Stromal cell of bone marrow (primary cell): ENCODE results near the gene MORN3.
A peak's percentile ranks its signal among the peaks of the same experiment; 100 is the strongest.
"Not testable (repeated sequence)": the region's sequence is repeated elsewhere in the genome, so short reads cannot be mapped to it uniquely, and the experiment has no call there.

Source experiments
- DNase-seq: peaks from one replicate; pipeline ENCODE4 v3.0.0-alpha.2; 2012; ENCODE audit warnings: low read depth

The MORN3 gene

DNA sequence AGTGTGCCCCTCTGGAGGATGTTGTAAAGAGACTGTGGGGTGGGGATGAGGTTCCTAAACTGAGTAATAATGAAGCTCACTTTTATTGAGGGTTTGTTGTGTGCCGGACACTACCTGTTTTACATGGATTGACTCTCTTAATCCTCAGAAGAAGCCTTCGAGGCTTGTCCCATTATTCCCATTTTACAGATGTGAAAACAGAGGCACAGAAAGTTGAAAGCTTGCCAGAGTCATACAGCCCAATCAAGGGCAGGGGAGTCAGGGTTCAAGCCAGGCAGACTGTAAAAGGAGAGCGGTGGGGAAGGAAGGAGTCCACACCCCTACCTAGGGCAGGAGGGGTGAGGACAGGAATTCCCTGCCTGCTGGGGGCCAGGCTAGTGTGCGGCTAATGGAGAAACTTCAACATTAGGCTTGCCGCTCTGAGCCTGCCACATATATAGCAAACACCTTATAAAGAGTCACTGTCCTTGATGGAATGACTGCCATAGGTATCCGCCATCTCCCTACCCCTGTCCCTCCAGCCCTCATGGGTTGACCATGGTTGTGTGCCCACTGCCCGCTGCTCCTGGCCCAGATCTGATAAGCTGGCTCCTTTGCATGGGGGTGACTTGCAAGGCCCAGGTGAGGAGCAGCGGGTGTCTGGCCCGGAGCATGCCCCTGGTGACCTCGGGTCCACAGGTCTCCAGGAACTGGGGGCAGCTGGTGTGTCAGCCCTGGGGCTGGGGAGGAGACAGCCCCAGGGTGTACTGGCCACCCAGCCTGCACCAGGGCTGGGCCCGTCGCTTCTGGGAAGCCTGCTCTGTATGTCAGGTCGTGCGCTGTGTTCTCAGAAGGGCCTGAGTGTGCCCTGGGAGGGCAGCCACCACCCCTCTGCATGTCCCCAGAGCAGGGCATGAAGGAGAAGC, 30.9 kb downstream of the MORN3 start:
- DNase-seq: no peak

GRCh38 chr12:121637231-121637914, 32.1 kb downstream of the MORN3 start:
- DNase-seq: no peak

- DNase-seq: no peak
Observed at GRCh38 chr12:121634836-121635235, 34.6 kb downstream of the MORN3 start.

- DNase-seq: not testable (repeated sequence)
Observed at GRCh38 chr12:121633833-121634196, 35.6 kb downstream of the MORN3 start.

DNA sequence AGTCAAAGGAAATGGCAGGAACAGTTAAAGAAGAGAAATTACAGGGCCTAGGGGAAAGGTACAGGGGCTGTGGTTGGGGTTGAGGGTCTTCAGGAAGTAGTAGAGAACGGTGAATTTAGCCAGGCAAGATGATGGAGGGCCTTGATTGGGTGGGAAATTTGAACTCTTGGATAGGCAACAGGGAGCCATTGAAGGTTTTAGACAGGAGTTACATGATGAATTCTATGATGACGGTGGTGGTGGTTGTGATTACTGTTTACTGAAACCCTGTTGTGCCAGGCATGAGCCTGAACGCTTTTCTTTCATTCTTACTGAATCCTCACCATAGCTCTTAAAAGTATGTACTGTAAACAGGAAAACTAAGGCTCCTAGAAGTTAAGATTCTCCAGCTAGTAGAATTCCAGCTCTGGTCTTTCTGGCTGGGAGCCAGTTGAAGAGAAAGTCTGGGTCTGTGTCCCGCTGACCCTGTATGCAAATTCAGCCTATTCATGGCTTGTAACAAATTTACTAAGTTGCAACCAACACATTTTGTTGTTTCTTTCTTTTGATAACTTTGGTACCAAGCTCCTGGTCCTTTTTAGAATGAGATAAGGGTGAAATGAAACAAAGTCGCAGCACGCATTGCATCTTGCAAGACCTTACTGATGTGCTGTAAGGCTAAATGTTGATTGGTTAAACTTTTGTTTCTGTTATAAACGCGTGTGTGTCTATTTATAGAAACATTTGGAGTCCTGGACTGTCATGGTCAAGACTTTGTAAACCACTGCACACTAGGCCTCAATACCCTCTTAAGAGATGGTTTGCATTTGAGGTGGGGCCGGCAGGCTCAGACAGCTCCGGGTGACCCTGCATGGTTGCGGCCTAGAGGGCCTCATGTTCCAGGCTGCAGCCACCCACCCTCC, 37.1 kb downstream of the MORN3 start:
- DNase-seq: no peak

DNA sequence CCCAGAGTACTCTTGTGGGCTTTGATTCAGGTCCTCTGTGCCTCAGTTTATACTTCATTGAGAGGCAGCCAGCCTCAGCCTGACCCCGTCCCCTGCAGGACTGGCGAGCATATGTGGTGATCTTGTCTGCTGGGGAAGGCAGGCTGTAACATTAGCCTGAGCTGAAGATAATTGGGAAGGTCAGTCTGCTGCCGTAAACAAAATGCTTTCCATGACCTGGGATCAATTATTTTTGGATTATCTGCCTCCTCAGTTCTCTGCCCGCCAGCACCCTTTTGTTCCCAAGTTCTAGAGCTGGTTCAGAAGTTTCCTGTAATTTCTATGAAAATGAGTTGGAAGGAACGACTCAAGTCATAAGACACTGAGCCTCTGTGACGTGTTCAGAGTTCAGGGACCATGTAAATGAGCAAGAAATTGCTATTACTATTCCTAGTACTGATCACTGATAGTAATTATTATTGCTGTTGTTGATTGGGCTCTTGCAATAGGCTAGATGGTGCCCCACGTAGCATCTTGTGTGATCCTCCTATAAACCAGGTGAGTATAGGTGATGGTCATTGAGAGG, 38.6 kb downstream of the MORN3 start:
- no peak for DNase-seq

- no peak for DNase-seq
Observed at GRCh38 chr12:121628536-121628935, 40.9 kb downstream of the MORN3 start.

DNA sequence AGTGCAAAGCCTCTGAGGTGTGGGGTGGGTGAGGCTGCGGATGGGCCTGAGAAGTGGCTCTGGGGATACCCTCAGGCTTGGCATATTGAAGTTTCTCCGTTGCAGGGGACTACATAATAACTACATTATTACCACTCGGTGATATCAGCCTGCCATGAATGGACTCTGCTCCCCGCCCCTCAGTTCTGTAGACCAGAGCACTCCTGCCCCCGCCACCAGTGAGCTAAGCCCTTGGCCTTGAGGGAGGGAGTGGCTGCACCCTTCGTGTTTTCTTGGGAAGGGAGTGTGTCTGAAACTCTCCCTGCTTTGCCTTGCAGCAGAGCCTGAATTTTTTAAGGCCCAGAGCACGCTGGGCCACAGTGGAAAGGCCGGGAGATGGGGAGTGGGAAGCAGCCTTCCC, 41.4 kb downstream of the MORN3 start:
- DNase-seq: no peak

DNA sequence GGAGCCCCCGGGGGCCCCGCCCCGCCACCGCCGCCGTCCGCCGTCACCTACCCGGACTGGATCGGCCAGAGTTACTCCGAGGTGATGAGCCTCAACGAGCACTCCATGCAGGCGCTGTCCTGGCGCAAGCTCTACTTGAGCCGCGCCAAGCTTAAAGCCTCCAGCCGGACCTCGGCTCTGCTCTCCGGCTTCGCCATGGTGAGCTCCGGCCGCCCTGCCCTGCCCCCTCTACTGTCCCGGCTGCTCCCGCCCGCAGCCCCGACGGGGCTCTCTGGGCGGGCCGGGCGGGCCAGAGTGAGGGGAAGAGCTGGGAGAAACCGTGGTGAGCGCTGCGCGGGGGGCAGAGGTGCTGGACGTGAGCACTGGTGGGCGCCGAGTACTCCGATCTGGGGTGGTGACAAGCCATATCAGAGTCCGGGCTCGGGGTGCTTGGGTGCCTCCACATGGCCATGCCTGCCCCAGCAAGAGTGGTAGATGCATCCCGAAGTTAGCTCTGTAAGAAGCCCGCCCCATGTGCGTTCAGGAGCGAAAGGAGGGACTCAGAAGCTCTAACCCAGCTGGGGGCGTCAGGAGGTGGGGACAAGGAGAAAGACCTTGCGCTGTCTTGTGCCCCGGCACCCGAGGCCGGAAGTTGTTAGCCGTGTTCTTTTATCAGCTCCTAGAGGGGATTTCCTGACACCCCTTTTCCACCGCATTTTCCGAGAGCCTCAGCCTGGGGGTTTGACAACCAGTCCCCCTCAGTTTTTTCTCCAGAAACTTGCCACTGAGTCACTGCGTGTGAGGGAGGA, 42.4 kb downstream of the MORN3 start:
- peak; percentile 32 for DNase-seq

DNA sequence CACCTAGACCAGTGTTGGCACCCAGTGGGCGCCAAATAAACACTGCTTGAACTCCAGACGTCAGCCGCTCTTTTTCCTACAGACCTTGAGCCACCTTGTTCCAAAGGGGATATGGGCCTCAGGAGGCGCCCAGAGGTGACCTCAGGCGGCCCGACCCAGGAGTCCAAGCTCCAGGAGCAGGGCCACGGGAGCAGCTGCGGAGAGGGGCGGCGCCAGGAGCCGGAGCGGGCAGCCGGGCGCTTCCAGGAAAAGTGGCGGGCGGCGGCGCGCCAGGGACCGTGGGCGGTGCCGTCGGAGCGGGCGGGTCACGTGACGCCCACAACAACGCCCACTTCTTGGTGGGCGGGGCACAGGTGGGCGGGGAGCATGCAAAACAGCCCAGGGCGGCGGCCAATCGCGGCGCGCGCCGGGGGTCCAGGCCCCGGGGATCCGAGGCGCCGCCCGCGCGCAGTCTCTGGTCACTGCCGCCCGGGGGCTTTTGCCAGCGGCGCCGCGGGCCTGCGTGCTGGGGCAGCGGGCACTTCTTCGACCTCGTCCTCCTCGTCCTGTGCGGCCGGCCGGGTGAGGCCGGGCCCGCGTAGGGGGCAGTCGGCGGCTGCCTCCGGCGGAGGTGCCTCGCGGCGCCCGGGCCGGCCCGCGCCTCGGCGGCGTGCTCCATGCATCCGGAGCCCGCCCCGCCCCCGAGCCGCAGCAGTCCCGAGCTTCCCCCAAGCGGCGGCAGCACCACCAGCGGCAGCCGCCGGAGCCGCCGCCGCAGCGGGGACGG, 43.2 kb downstream of the MORN3 start, which contains the start of gene ORAI1:
TSS of gene ORAI1 (plus strand) at position 444 of the 766 bp plus-strand sequence.
- DNase-seq: peak; percentile 87

GRCh38 chr12:121620333-121620891, 49.0 kb downstream of the MORN3 start:
- no peak for DNase-seq

- no peak for DNase-seq
Observed at GRCh38 chr12:121618659-121619233, 50.7 kb downstream of the MORN3 start.

DNA sequence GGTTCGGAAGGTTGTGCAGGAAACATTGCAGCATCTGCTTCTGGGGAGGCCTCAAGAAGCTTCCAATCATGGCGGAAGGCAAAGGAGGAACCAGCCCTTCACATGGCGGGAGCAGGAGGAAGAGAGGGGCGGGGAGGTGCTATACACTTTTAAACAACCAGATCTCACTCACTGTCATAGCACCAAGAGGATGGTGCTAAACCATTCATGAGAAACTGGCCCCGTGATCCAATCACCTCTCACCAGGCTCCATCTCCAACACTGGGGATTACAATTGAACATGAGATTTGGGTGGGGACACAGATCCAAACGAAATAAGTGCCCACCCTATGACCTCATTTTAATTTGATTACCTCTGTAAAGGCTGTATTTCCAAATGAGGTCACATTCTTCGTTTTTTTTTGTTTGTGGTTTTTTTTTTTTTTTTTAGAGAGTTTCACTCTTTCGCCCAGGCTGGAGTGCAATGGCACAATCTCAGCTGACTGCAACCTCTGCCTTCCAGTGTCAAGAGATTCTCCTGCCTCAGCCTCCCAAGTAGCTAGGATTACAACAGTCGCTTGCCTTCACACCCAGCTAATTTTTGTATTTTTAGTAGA, 54.5 kb downstream of the MORN3 start:
- no peak for DNase-seq

DNA sequence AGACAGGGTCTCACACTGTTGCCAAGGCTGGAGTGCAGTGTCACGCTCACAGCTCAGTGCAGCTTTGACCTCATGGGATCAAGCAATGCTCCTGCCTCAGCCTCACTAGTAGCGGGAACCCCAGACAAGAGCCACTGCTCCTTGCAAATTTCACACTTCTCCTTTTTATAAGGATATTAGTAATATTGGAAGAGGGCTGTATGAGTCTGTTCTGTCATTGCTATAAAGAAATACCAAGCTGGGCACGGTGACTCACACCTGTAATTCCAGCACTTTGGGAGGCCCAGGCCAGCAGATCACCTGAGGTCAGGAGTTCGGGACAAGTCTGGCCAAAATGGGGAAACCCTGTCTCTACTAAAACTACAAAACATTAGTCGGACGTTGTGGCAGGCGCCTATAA, 56.0 kb downstream of the MORN3 start:
- no peak for DNase-seq

DNA sequence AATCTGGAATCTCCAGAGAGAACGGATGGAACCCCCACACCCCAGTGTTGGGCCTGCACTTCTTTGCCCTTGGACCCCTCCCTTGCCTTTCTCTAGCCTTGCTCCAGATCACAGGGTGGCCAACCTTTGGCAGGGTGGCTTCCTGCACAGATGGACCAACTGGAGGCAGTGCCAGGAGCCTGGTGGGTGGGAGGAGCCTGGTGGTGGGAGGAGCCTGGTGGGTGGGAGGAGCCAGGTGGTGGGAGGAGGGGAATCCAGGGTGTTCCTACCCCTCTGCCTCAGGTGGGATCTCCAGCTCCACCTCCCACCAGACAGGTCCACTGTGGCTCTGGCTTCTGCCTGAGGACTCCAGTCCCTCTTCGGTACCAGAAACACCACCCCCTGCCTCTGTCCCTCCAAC, 58.1 kb downstream of the MORN3 start:
- DNase-seq: no peak

DNA sequence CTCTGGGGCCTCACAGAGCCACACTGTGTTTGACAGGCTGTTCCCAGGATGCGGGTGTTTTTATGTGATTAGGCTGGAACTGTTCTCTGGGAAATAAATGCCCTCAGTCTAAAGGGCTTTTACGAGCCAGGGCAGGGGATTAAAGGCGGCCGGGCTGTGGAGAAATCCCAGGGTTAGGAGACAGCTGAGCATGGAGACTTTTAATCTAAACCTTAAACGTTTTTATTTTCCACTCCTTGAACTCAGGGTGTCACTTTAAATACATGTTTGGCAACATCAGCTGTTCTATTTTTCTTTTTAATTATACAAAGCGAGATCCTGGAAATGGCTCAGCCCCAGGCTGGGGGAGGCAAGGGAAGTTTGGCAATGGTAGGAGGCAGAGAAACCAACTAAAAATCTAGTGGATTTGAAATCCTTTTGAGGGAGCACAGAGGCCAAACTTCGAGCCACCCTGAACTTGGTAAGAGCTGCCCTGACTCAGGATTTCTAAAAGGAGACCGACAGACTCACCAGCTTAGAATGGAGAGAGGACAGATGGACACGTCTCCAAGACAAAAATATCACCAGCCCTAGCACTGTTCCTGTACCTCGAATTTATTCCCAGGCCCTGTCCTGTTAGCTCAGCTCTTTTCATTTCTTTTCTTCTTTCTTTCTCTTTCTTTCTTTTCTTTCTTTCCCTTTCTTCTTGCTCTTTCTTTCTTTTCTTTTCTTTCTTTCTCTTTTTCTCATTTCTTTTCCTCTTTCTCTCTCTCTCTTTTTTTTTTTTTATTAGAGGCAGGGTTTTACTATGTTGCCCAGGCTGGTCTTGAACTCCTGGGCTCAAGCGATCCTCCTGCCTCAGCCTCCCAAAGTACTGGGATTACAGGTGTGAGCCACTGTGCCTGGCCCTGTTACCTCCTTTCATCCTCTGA, 59.0 kb downstream of the MORN3 start:
- DNase-seq: peak; percentile 36

DNA sequence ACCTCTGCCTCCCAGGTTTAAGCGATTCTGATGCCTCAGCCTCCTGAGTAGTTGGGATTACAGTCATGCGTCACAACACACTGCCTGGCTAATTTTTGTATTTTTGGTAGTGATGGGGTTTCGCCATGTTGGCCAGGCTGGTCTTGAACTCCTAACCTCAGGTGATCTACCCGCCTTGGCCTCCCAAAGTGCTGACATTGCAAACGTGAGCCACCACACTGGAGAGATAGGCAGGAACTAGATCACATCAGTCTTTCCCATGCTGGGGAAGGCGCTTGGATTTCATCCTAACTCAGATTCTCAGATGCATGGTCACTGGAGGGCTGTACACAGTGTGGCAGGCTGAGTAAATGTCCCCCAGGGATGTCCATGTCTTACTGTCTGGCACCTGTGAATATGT, 61.2 kb downstream of the MORN3 start:
- no peak for DNase-seq

GRCh38 chr12:121603581-121603980, 65.9 kb downstream of the MORN3 start:
- DNase-seq: no peak
